Stimulated activated CD4-positive, alpha-beta T cell treated with anti-CD3 and anti-CD28 coated beads, TNF-alpha, amount 100 ng/mL, for 24 hours (primary cell): Measurements from ENCODE around the gene COX4I1.

ENCODE experiments used
- DNase-seq, 3 experiments: peaks; one replicate each; pipeline ENCODE4 v3.0.0-alpha.2; 2020; ENCODE audit warnings: low read depth in 3 of 3

The COX4I1 gene

GRCh38 chr16:85840801-85841200 lies 41.3 kb downstream of the COX4I1 start:
- no peak for DNase-seq

GRCh38 chr16:85842435-85842834 lies 42.9 kb downstream of the COX4I1 start:
- no peak for DNase-seq

- DNase-seq, result no peak
Measured at GRCh38 chr16:85842848-85843247, 43.4 kb downstream of the COX4I1 start.

GRCh38 chr16:85843471-85844168 lies 44.1 kb downstream of the COX4I1 start:
- no peak for DNase-seq

GRCh38 chr16:85844169-85844481 lies 44.6 kb downstream of the COX4I1 start:
- no peak for DNase-seq

- no peak for DNase-seq
Measured at GRCh38 chr16:85844786-85845185, 45.3 kb downstream of the COX4I1 start.

- no peak for DNase-seq
Measured at GRCh38 chr16:85845266-85845665, 45.8 kb downstream of the COX4I1 start.

- no peak for DNase-seq
Measured at GRCh38 chr16:85846461-85846860, 47.0 kb downstream of the COX4I1 start.

GRCh38 chr16:85847036-85847435 lies 47.5 kb downstream of the COX4I1 start:
- DNase-seq, result no peak

- no peak for DNase-seq
Measured at GRCh38 chr16:85847681-85848601, 48.4 kb downstream of the COX4I1 start.

- DNase-seq, result no peak
Measured at GRCh38 chr16:85848986-85849385, 49.5 kb downstream of the COX4I1 start.

- DNase-seq, result no peak
Measured at GRCh38 chr16:85849388-85849787, 49.9 kb downstream of the COX4I1 start.

- DNase-seq, result no peak
Measured at GRCh38 chr16:85850344-85850880, 50.9 kb downstream of the COX4I1 start.

- no peak for DNase-seq
Measured at GRCh38 chr16:85851034-85851785, 51.7 kb downstream of the COX4I1 start.

GRCh38 chr16:85853547-85854545 lies 54.4 kb downstream of the COX4I1 start:
- no peak for DNase-seq

GRCh38 chr16:85854935-85855334 lies 55.4 kb downstream of the COX4I1 start:
- no peak for DNase-seq

- DNase-seq, result no peak
Measured at GRCh38 chr16:85856079-85856478, 56.6 kb downstream of the COX4I1 start.

- DNase-seq, result no peak
Measured at GRCh38 chr16:85856585-85856984, 57.1 kb downstream of the COX4I1 start.
